Liver (tissue), 3 donors: Measurements from ENCODE around the gene SCGB3A1.

ENCODE experiments used
- ATF3 ChIP-seq: IDR thresholded peaks from 2 replicates; pipeline ENCODE4 v1.6.1; 2016; ENCODE audit warnings: antibody characterized with exemption
- CTCF ChIP-seq: fragments of 150-350 bp; IDR thresholded peaks from 2 replicates; pipeline ENCODE4 v1.5.1; 2017; ENCODE audit warnings: improper control_type of control experiment, low read depth, low read length; ENCODE audit not compliant: missing input control
- EGR1 ChIP-seq, 2 donors: IDR thresholded peaks; 2 replicates each; pipeline ENCODE4 v1.6.1; 2016 to 2018; ENCODE audit warnings: antibody characterized with exemption in 2 of 2, low read depth in 2 of 2
- GABPA ChIP-seq, 2 donors: IDR thresholded peaks in 1 of 2; conservative IDR thresholded peaks in 1 of 2; 2 replicates each; pipeline ENCODE4 v1.6.1; 2016; ENCODE audit warnings: antibody characterized with exemption in 2 of 2, mild to moderate bottlenecking in 1 of 2, moderate library complexity in 1 of 2
- HNF4A ChIP-seq, 2 donors: conservative IDR thresholded peaks; 2 replicates each; pipeline ENCODE4 v1.6.1; 2016; ENCODE audit warnings: antibody characterized with exemption in 2 of 2, mild to moderate bottlenecking in 2 of 2
- JUND ChIP-seq, 2 donors: IDR thresholded peaks; 2 replicates each; pipeline ENCODE4 v1.6.1; 2016; ENCODE audit warnings: antibody characterized with exemption in 2 of 2
- MAX ChIP-seq: IDR thresholded peaks from 2 replicates; pipeline ENCODE4 v1.6.1; 2016; ENCODE audit warnings: antibody characterized with exemption
- RAD21 ChIP-seq, 2 donors: IDR thresholded peaks; 2 replicates each; pipeline ENCODE4 v1.6.1; 2016; ENCODE audit warnings: antibody characterized with exemption in 2 of 2, mild to moderate bottlenecking in 2 of 2
- RXRA ChIP-seq, 2 donors: IDR thresholded peaks; 2 replicates each; pipeline ENCODE4 v1.6.1; 2017 to 2018; ENCODE audit warnings: antibody characterized with exemption in 2 of 2, mild to moderate bottlenecking in 1 of 2
- SP1 ChIP-seq: IDR thresholded peaks from 2 replicates; pipeline ENCODE4 v1.6.1; 2018; ENCODE audit warnings: antibody characterized with exemption, mild to moderate bottlenecking
- TAF1 ChIP-seq: conservative IDR thresholded peaks from 2 replicates; pipeline ENCODE4 v1.6.1; 2016; ENCODE audit warnings: antibody characterized with exemption, mild to moderate bottlenecking
- YY1 ChIP-seq: IDR thresholded peaks from 2 replicates; pipeline ENCODE4 v1.6.1; 2016; ENCODE audit warnings: antibody characterized with exemption, mild to moderate bottlenecking
- TF ChIP-seq, protein P1 (sequence below): IDR thresholded peaks from 2 replicates; pipeline ENCODE4 v1.6.1; 2016; ENCODE audit warnings: antibody characterized with exemption, mild to moderate bottlenecking
- donor health status: healthy.
- donor health status: healthy.

DNA sequence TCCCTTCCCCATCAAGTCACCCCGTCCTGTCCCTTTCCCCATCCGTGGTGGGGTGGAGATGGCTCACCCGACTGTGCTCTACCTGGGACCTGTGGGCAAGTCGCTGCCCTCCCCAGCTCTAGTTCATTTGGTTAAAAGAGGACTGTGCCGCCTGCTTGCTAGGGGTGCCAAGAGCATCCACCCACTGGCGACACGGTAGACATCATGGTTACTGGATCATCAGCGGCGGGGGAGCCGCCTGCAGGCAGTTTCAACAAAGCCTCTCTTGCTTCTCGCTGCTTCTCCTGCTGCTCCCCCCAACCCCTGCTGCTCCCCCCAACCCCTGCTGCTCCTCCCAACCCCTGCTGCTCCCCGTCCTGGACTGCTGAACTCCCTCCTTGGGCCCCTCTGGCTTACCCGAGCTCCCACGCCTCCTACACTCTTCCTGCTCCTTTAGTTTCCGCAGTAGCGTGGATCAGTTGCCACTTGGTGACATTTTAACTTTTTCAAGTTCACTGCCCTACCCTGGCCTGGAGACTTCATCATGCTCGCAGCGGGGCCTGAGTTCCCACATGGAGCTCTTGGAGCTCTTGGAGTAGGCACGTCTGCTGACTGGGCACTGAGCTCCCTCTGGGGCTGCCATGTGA, 22.0 kb upstream of the SCGB3A1 start:
- TF ChIP-seq SP1 (no peak), GABPA (IDR thresholded peaks at IDR 0.05 in 1 of 2, conservative IDR thresholded peaks at IDR 0.05 in 1 of 2) (no peak), CTCF (no peak), MAX (no peak), EGR1 (IDR thresholded peaks at IDR 0.05; ENCODE audit: low read depth in 2 of 2) (no peak), TAF1 (no peak), RAD21 (IDR thresholded peaks at IDR 0.05) (no peak), YY1 (no peak), RXRA (IDR thresholded peaks at IDR 0.05) (no peak), ATF3 (no peak), JUND (IDR thresholded peaks at IDR 0.05) (no peak), HNF4A (conservative IDR thresholded peaks at IDR 0.05) (no peak)
- TF ChIP-seq, protein P1, sequence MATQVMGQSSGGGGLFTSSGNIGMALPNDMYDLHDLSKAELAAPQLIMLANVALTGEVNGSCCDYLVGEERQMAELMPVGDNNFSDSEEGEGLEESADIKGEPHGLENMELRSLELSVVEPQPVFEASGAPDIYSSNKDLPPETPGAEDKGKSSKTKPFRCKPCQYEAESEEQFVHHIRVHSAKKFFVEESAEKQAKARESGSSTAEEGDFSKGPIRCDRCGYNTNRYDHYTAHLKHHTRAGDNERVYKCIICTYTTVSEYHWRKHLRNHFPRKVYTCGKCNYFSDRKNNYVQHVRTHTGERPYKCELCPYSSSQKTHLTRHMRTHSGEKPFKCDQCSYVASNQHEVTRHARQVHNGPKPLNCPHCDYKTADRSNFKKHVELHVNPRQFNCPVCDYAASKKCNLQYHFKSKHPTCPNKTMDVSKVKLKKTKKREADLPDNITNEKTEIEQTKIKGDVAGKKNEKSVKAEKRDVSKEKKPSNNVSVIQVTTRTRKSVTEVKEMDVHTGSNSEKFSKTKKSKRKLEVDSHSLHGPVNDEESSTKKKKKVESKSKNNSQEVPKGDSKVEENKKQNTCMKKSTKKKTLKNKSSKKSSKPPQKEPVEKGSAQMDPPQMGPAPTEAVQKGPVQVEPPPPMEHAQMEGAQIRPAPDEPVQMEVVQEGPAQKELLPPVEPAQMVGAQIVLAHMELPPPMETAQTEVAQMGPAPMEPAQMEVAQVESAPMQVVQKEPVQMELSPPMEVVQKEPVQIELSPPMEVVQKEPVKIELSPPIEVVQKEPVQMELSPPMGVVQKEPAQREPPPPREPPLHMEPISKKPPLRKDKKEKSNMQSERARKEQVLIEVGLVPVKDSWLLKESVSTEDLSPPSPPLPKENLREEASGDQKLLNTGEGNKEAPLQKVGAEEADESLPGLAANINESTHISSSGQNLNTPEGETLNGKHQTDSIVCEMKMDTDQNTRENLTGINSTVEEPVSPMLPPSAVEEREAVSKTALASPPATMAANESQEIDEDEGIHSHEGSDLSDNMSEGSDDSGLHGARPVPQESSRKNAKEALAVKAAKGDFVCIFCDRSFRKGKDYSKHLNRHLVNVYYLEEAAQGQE, result no peak
